H9 (cell line): Measurements from ENCODE around the gene KIF5C. TPM values are rescaled to one million over a fixed set of nuclear protein-coding genes. Genes with fewer than 3 reads are reported as not detected.

ENCODE experiments used
- DNase-seq: peaks from one replicate; pipeline ENCODE4 v3.0.0-alpha.2; 2017
- H2AFZ ChIP-seq: one replicate; pipeline ENCODE4 v1.6.1; 2013; ENCODE audit warnings: mild to moderate bottlenecking, low read length, control low read depth, moderate library complexity
- H2AK5ac ChIP-seq: 2 replicates; pipeline ENCODE4 v1.6.1; 2013; ENCODE audit warnings: low read length, control low read depth, mixed read lengths; ENCODE audit not compliant: insufficient read length
- H2BK120ac ChIP-seq: one replicate; pipeline ENCODE4 v1.6.1; 2013; ENCODE audit warnings: low read depth, mild to moderate bottlenecking, low read length, control low read depth, inconsistent platforms; ENCODE audit not compliant: poor library complexity, severe bottlenecking
- H2BK12ac ChIP-seq: 2 replicates; pipeline ENCODE4 v1.6.1; 2013; ENCODE audit warnings: low read length, control low read depth, mixed read lengths, low read depth; ENCODE audit not compliant: insufficient read length
- H2BK15ac ChIP-seq: 2 replicates; pipeline ENCODE4 v1.6.1; 2013; ENCODE audit warnings: low read depth, low read length, control low read depth
- H2BK20ac ChIP-seq: one replicate; pipeline ENCODE4 v1.6.1; 2013; ENCODE audit warnings: low read depth, mild to moderate bottlenecking, low read length, control low read depth, inconsistent platforms; ENCODE audit not compliant: poor library complexity, severe bottlenecking
- H2BK5ac ChIP-seq: 2 replicates; pipeline ENCODE4 v1.6.1; 2013; ENCODE audit warnings: low read length, control low read depth, mixed read lengths; ENCODE audit not compliant: insufficient read length
- H3K14ac ChIP-seq: 2 replicates; pipeline ENCODE4 v1.6.1; 2013; ENCODE audit warnings: low read length, control low read depth; ENCODE audit not compliant: insufficient read depth
- H3K18ac ChIP-seq: 2 replicates; pipeline ENCODE4 v1.6.1; 2013; ENCODE audit warnings: low read depth, mild to moderate bottlenecking, mixed read lengths, low read length, control low read depth; ENCODE audit not compliant: insufficient read length
- H3K23ac ChIP-seq: 2 replicates; pipeline ENCODE4 v1.6.1; 2013; ENCODE audit warnings: low read length, control low read depth, mixed read lengths, low read depth; ENCODE audit not compliant: insufficient read length
- H3K23me2 ChIP-seq: 2 replicates; pipeline ENCODE4 v1.6.1; 2013; ENCODE audit warnings: low read depth, mild to moderate bottlenecking, mixed read lengths, low read length, control low read depth; ENCODE audit not compliant: insufficient read length, poor library complexity, severe bottlenecking
- H3K27ac ChIP-seq: 2 replicates; pipeline ENCODE4 v1.5.1; 2013; ENCODE audit warnings: low read length, control low read depth, mixed read lengths, low read depth; ENCODE audit not compliant: insufficient read length
- H3K27me3 ChIP-seq: 2 replicates; pipeline ENCODE4 v1.6.1; 2013; ENCODE audit warnings: low read length, control low read depth, inconsistent platforms; ENCODE audit not compliant: insufficient read depth
- H3K4ac ChIP-seq: 2 replicates; pipeline ENCODE4 v1.6.1; 2013; ENCODE audit warnings: low read depth, mild to moderate bottlenecking, control low read depth, inconsistent platforms, low read length, moderate library complexity
- H3K4me1 ChIP-seq: 2 replicates; pipeline ENCODE4 v1.6.1; 2013; ENCODE audit warnings: low read length, control low read depth, inconsistent platforms; ENCODE audit not compliant: insufficient read depth
- H3K4me2 ChIP-seq: 2 replicates; pipeline ENCODE4 v1.6.1; 2013; ENCODE audit warnings: low read length, control low read depth, mixed read lengths; ENCODE audit not compliant: insufficient read length, insufficient read depth
- H3K56ac ChIP-seq: 2 replicates; pipeline ENCODE4 v1.6.1; 2013; ENCODE audit warnings: low read depth, mild to moderate bottlenecking, mixed read lengths, low read length, control low read depth; ENCODE audit not compliant: insufficient read length
- H3K79me1 ChIP-seq: 2 replicates; pipeline ENCODE4 v1.6.1; 2013; ENCODE audit warnings: low read depth, mild to moderate bottlenecking, moderate library complexity, low read length, control low read depth, inconsistent platforms; ENCODE audit not compliant: insufficient read depth, poor library complexity, severe bottlenecking
- H3K79me2 ChIP-seq: 2 replicates; pipeline ENCODE4 v1.6.1; 2013; ENCODE audit warnings: low read length, control low read depth, inconsistent platforms; ENCODE audit not compliant: insufficient read depth
- H3K9ac ChIP-seq: 2 replicates; pipeline ENCODE4 v1.6.1; 2013; ENCODE audit warnings: low read length, control low read depth, mixed read lengths; ENCODE audit not compliant: insufficient read length; ENCODE audit errors: extremely low read depth
- H3K9me3 ChIP-seq: one replicate; pipeline ENCODE4 v1.6.1; 2013; ENCODE audit warnings: low read depth, low read length, inconsistent platforms; ENCODE audit not compliant: control insufficient read depth
- H3T11ph ChIP-seq: one replicate; pipeline ENCODE4 v1.6.1; 2013; ENCODE audit warnings: mild to moderate bottlenecking, low read length, control low read depth, inconsistent platforms
- H4K20me1 ChIP-seq: one replicate; pipeline ENCODE4 v1.6.1; 2013; ENCODE audit not compliant: control insufficient read depth, insufficient read length, insufficient read depth
- H4K5ac ChIP-seq: 2 replicates; pipeline ENCODE4 v1.6.1; 2013; ENCODE audit warnings: low read depth, mild to moderate bottlenecking, mixed read lengths, low read length, control low read depth; ENCODE audit not compliant: insufficient read length
- H4K8ac ChIP-seq: replicated peaks from 2 replicates; pipeline ENCODE4 v1.6.1; 2013; ENCODE audit warnings: low read length, control low read depth, mixed read lengths, low read depth; ENCODE audit not compliant: insufficient read length
- H4K91ac ChIP-seq: 2 replicates; pipeline ENCODE4 v1.6.1; 2013; ENCODE audit warnings: low read depth, mild to moderate bottlenecking, moderate library complexity, mixed read lengths, low read length, control low read depth; ENCODE audit not compliant: insufficient read length
- H3K27ac Mint-ChIP-seq, 3 experiments: 2 replicates in 2 of 3; 3 replicates in 1 of 3; pipeline ENCODE4 v1.8.0; 2020 to 2021; ENCODE audit warnings: mixed read lengths in 3 of 3, mild to moderate bottlenecking in 1 of 3, moderate library complexity in 1 of 3
- H3K27me3 Mint-ChIP-seq: 2 replicates; pipeline ENCODE4 v1.8.0; 2021; ENCODE audit warnings: low read depth, mild to moderate bottlenecking, moderate library complexity, mixed read lengths
- H3K36me3 Mint-ChIP-seq, 3 experiments: 2 replicates in 2 of 3; 3 replicates in 1 of 3; pipeline ENCODE4 v1.8.0; 2020 to 2021; ENCODE audit warnings: low read depth in 3 of 3, mixed read lengths in 3 of 3; ENCODE audit not compliant: insufficient read depth in 1 of 3
- H3K4me1 Mint-ChIP-seq, 2 experiments: 2 replicates each; pipeline ENCODE4 v1.8.0; 2020; ENCODE audit warnings: mixed read lengths in 2 of 2
- H3K4me3 Mint-ChIP-seq, 2 experiments: 2 replicates in 1 of 2; 3 replicates in 1 of 2; pipeline ENCODE4 v1.8.0; 2020 to 2021; ENCODE audit warnings: mild to moderate bottlenecking in 2 of 2, mixed read lengths in 2 of 2, moderate library complexity in 1 of 2
- H3K9me3 Mint-ChIP-seq, 2 experiments: 2 replicates in 1 of 2; 3 replicates in 1 of 2; pipeline ENCODE4 v1.8.0; 2020; ENCODE audit warnings: mild to moderate bottlenecking in 2 of 2, mixed read lengths in 2 of 2, moderate library complexity in 1 of 2
- total RNA-seq: library from RNA; stranded (reverse); gene quantifications from 2 replicates; pipeline ENCODE4 v1.2.1, GENCODE V29; 2021
- TF ChIP-seq, protein P1 (sequence below): fragments of 200-600 bp; sonication (generic); conservative IDR thresholded peaks from 3 replicates; pipeline ENCODE4 v1.8.0; 2021; ENCODE audit warnings: antibody characterized with exemption, mild to moderate bottlenecking

The KIF5C gene
- total RNA-seq, 1 experiment from 2014 or later = 52.9 TPM

- H2AFZ ChIP-seq = no peak overlapping the region
- H3K23ac ChIP-seq = no peak overlapping the region
- H3K4me1 ChIP-seq = peaks cover 2% of the 10 kb centered on the region; the same call in 1 of the 2 replicates
- Mint-ChIP-seq H3K36me3 (peaks cover 44 to 81% (median 58%) of the 10 kb centered on the region in 3 experiments), H3K27me3 (no peaks in the 10 kb centered on the region), H3K9me3 (no peaks in the 10 kb centered on the region), H3K4me1 (peaks cover 7 to 8% of the 10 kb centered on the region in 2 experiments), H3K27ac (no peak overlapping the region), H3K4me3 (no peak overlapping the region)
- H3K79me1 ChIP-seq = no peaks in the 10 kb centered on the region
- no peak overlapping the region for H3T11ph ChIP-seq
- H4K5ac ChIP-seq = no peak overlapping the region
- no peak overlapping the region for H3K9ac ChIP-seq
- no peak overlapping the region for H4K91ac ChIP-seq
- no peak overlapping the region for H4K8ac ChIP-seq
- TF ChIP-seq, protein P1, sequence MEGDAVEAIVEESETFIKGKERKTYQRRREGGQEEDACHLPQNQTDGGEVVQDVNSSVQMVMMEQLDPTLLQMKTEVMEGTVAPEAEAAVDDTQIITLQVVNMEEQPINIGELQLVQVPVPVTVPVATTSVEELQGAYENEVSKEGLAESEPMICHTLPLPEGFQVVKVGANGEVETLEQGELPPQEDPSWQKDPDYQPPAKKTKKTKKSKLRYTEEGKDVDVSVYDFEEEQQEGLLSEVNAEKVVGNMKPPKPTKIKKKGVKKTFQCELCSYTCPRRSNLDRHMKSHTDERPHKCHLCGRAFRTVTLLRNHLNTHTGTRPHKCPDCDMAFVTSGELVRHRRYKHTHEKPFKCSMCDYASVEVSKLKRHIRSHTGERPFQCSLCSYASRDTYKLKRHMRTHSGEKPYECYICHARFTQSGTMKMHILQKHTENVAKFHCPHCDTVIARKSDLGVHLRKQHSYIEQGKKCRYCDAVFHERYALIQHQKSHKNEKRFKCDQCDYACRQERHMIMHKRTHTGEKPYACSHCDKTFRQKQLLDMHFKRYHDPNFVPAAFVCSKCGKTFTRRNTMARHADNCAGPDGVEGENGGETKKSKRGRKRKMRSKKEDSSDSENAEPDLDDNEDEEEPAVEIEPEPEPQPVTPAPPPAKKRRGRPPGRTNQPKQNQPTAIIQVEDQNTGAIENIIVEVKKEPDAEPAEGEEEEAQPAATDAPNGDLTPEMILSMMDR = no peak
- H3K79me2 ChIP-seq = no peaks in the 10 kb centered on the region
- H3K18ac ChIP-seq = no peak overlapping the region
- no peak overlapping the region for H2BK120ac ChIP-seq
- H2BK20ac ChIP-seq = no peak overlapping the region
- H3K4ac ChIP-seq = no peak overlapping the region
- DNase-seq = no peak
- H2BK15ac ChIP-seq = no peak overlapping the region
- no peaks in the 10 kb centered on the region for H3K23me2 ChIP-seq
- H3K27ac ChIP-seq = no peak overlapping the region
- H3K14ac ChIP-seq = no peak overlapping the region
- no peak overlapping the region for H3K56ac ChIP-seq
- no peaks in the 10 kb centered on the region for H4K20me1 ChIP-seq
- no peaks in the 10 kb centered on the region for H3K27me3 ChIP-seq
- no peak overlapping the region for H2BK12ac ChIP-seq
- H2BK5ac ChIP-seq = no peak overlapping the region
- H3K4me2 ChIP-seq = no peak overlapping the region
- H2AK5ac ChIP-seq = no peak overlapping the region
- H3K9me3 ChIP-seq = no peaks in the 10 kb centered on the region
Measured at GRCh38 chr2:148984449-148984848, 109.4 kb downstream of the KIF5C start.
